Liver (tissue), 3 donors: Measurements from ENCODE around the gene WBP2.
"Not testable (repeated sequence)": the region's sequence is repeated elsewhere in the genome, so short reads cannot be mapped to it uniquely, and the experiment has no call there.

Source experiments
- ATF3 ChIP-seq: IDR thresholded peaks from 2 replicates; pipeline ENCODE4 v1.6.1; 2016; ENCODE audit warnings: antibody characterized with exemption
- CTCF ChIP-seq: fragments of 150-350 bp; IDR thresholded peaks from 2 replicates; pipeline ENCODE4 v1.5.1; 2017; ENCODE audit warnings: improper control_type of control experiment, low read depth, low read length; ENCODE audit not compliant: missing input control
- EGR1 ChIP-seq, 2 donors: IDR thresholded peaks; 2 replicates each; pipeline ENCODE4 v1.6.1; 2016 to 2018; ENCODE audit warnings: antibody characterized with exemption in 2 of 2, low read depth in 2 of 2
- GABPA ChIP-seq, 2 donors: IDR thresholded peaks in 1 of 2; conservative IDR thresholded peaks in 1 of 2; 2 replicates each; pipeline ENCODE4 v1.6.1; 2016; ENCODE audit warnings: antibody characterized with exemption in 2 of 2, mild to moderate bottlenecking in 1 of 2, moderate library complexity in 1 of 2
- NR2F2 ChIP-seq: IDR thresholded peaks from 2 replicates; pipeline ENCODE4 v1.6.1; 2016; ENCODE audit warnings: antibody characterized with exemption
- RAD21 ChIP-seq, 2 donors: IDR thresholded peaks; 2 replicates each; pipeline ENCODE4 v1.6.1; 2016; ENCODE audit warnings: antibody characterized with exemption in 2 of 2, mild to moderate bottlenecking in 2 of 2
- SP1 ChIP-seq: IDR thresholded peaks from 2 replicates; pipeline ENCODE4 v1.6.1; 2018; ENCODE audit warnings: antibody characterized with exemption, mild to moderate bottlenecking
- donor health status: healthy.
- donor health status: healthy.

DNA sequence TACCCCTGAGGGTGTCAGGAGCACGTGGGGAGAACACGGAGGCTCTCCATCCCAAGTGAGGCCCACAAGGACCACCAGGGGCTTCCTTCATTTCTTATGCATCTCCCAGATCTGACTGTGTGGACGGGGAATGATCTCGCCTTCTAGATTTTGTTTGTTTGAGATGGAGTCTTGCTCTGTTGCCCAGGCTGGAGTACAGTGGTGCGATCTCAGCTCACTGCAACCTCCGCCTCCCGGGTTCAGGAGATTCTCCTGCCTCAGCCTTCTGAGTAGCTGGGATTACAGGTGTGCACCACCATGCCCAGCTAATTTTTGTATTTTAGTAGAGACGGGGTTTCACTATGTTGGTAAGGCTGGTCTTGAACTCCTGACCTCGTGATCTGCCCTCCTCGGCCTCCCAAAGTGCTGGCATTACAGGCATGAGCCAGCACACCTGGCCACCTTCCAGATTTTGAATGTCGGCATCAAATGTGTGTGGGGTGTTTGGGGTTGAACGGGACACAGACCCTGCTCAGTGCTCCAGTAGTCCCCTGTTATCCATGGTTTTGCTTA is 13.7 kb upstream of the WBP2 start:
- not testable (repeated sequence) for TF ChIP-seq NR2F2; CTCF; RAD21 (IDR thresholded peaks at IDR 0.05); ATF3; SP1; EGR1 (IDR thresholded peaks at IDR 0.05; ENCODE audit: low read depth in 2 of 2); GABPA (IDR thresholded peaks at IDR 0.05 in 1 of 2, conservative IDR thresholded peaks at IDR 0.05 in 1 of 2)
